HepG2 (cell line): ENCODE measurements around the gene TRIM28. TPM values are rescaled to one million over a fixed set of nuclear protein-coding genes. Genes with fewer than 3 reads are reported as not detected.
A peak's percentile ranks its signal among the peaks of the same experiment; 100 is the strongest.

Experiments
- AGO2 ChIP-seq: fragments of 200-400 bp; formaldehyde crosslinking; optimal IDR thresholded peaks from 2 replicates; pipeline ENCODE3; 2017; ENCODE audit warnings: mild to moderate bottlenecking, low read depth, low read length, moderate library complexity
- ELF3 ChIP-seq: IDR thresholded peaks from 2 replicates; pipeline ENCODE4 v1.6.1; 2016; ENCODE audit warnings: missing genetic modification reagents, missing compliant biosample characterization
- GABPA ChIP-seq, 2 experiments: IDR thresholded peaks; 2 replicates each; pipeline ENCODE4 v1.6.1; 2011 to 2016; ENCODE audit warnings: low read depth in 2 of 2, low read length in 1 of 2, missing biosample characterization in 1 of 2, missing genetic modification characterization in 1 of 2
- GABPB1 ChIP-seq: IDR thresholded peaks from 2 replicates; pipeline ENCODE4 v1.6.1; 2016; ENCODE audit warnings: mild to moderate bottlenecking, missing genetic modification reagents, moderate library complexity, missing compliant biosample characterization
- MAFF ChIP-seq: IDR thresholded peaks from 2 replicates; pipeline ENCODE4 v1.6.1; 2011; ENCODE audit warnings: low read depth, low read length, improper control_type of control experiment
- MAFK ChIP-seq, 2 experiments: IDR thresholded peaks in 1 of 2; conservative IDR thresholded peaks in 1 of 2; 2 replicates each; pipeline ENCODE4 v1.6.1; 2011; ENCODE audit warnings: improper control_type of control experiment in 2 of 2, low read length in 2 of 2
- ONECUT2 ChIP-seq: sonication (generic); formaldehyde crosslinking; IDR thresholded peaks from 2 replicates; pipeline ENCODE4 v1.4.0; 2020; ENCODE audit warnings: missing genetic modification reagents
- PRPF4 ChIP-seq: fragments of 200-400 bp; formaldehyde crosslinking; IDR thresholded peaks from 2 replicates; pipeline ENCODE4 v1.6.1; 2016; ENCODE audit warnings: low read length, low read depth; ENCODE audit not compliant: poor library complexity, severe bottlenecking
- STAT5B ChIP-seq: sonication (generic); formaldehyde crosslinking; IDR thresholded peaks from 2 replicates; pipeline ENCODE4 v1.4.0; 2020; ENCODE audit warnings: missing genetic modification reagents
- TAF1 ChIP-seq: sonication (generic); formaldehyde crosslinking; IDR thresholded peaks from 2 replicates; pipeline ENCODE4 v1.4.0; 2020; ENCODE audit warnings: missing genetic modification reagents
- TRIM24 ChIP-seq: sonication (generic); formaldehyde crosslinking; IDR thresholded peaks from 2 replicates; pipeline ENCODE4 v1.8.0; 2022; ENCODE audit warnings: mild to moderate bottlenecking, missing genetic modification reagents
- ZBTB38 ChIP-seq: sonication (generic); formaldehyde crosslinking; IDR thresholded peaks from 2 replicates; pipeline ENCODE4 v1.5.1; 2020; ENCODE audit warnings: mild to moderate bottlenecking, missing genetic modification reagents
- ZIK1 ChIP-seq: sonication (generic); formaldehyde crosslinking; IDR thresholded peaks from 2 replicates; pipeline ENCODE4 v1.5.0; 2020; ENCODE audit warnings: mild to moderate bottlenecking, low read depth, missing genetic modification reagents, borderline replicate concordance
- ZMYM4 ChIP-seq: sonication (generic); formaldehyde crosslinking; IDR thresholded peaks from 2 replicates; pipeline ENCODE4 v1.8.1; 2023; ENCODE audit warnings: mild to moderate bottlenecking, missing genetic modification reagents
- ZNF282 ChIP-seq: fragments of 450-650 bp; IDR thresholded peaks from 2 replicates; pipeline ENCODE4 v1.6.1; 2018; ENCODE audit not compliant: partially characterized antibody
- ZNF713 ChIP-seq: sonication (generic); formaldehyde crosslinking; IDR thresholded peaks from 2 replicates; pipeline ENCODE4 v1.4.0; 2020; ENCODE audit warnings: mild to moderate bottlenecking, missing genetic modification reagents
- polyA plus RNA-seq, 8 experiments: library from polyadenylated mRNA; depleted of rRNA in 3 of 8; stranded (reverse) in 7 of 8; unstranded in 1 of 8; fragments of >200 nt; fragmentation: Illumina TruSeq in 4 of 8; extraction: Trizol in 4 of 8; gene quantifications; 2 replicates each; pipeline versions ENCODE4 v1.2.1 to v1.2.3, GENCODE V29; 2011 to 2016; ENCODE audit warnings: low read depth in 4 of 8, missing spikeins in 1 of 8, mixed read lengths in 1 of 8; ENCODE audit not compliant: insufficient read depth in 1 of 8
- total RNA-seq, 5 experiments: library from RNA; depleted of rRNA; stranded (reverse); fragments of >200 nt; fragmentation: Illumina TruSeq; extraction: Trizol; gene quantifications; 2 replicates each; pipeline ENCODE4 v1.2.3, GENCODE V29; 2016; ENCODE audit warnings: low read depth in 1 of 5
- TF ChIP-seq, protein P1 (sequence below): sonication (generic); formaldehyde crosslinking; IDR thresholded peaks from 2 replicates; pipeline ENCODE4 v1.4.0; 2020; ENCODE audit warnings: missing genetic modification reagents
- TF ChIP-seq, protein P2 (sequence below): sonication (generic); formaldehyde crosslinking; IDR thresholded peaks from 2 replicates; pipeline ENCODE4 v1.4.0; 2020; ENCODE audit warnings: missing genetic modification reagents
- TF ChIP-seq, protein P3 (sequence below): sonication (generic); formaldehyde crosslinking; IDR thresholded peaks from 2 replicates; pipeline ENCODE4 v1.4.0; 2020; ENCODE audit warnings: mild to moderate bottlenecking, low read depth, missing genetic modification reagents
- TF ChIP-seq, protein P4 (sequence below): sonication (generic); formaldehyde crosslinking; IDR thresholded peaks from 2 replicates; pipeline ENCODE4 v1.4.0; 2020; ENCODE audit warnings: missing genetic modification reagents
- TF ChIP-seq, protein P5 (sequence below): sonication (generic); formaldehyde crosslinking; IDR thresholded peaks from 2 replicates; pipeline ENCODE4 v1.8.0; 2022; ENCODE audit warnings: missing genetic modification reagents, mild to moderate bottlenecking, inconsistent platforms, borderline replicate concordance

The TRIM28 gene
- total and polyA plus RNA-seq, 2 of the 13 experiments (the other 11 are each of a cell fraction or from before 2014, with no cell fraction given) = 361 to 439 TPM

DNA sequence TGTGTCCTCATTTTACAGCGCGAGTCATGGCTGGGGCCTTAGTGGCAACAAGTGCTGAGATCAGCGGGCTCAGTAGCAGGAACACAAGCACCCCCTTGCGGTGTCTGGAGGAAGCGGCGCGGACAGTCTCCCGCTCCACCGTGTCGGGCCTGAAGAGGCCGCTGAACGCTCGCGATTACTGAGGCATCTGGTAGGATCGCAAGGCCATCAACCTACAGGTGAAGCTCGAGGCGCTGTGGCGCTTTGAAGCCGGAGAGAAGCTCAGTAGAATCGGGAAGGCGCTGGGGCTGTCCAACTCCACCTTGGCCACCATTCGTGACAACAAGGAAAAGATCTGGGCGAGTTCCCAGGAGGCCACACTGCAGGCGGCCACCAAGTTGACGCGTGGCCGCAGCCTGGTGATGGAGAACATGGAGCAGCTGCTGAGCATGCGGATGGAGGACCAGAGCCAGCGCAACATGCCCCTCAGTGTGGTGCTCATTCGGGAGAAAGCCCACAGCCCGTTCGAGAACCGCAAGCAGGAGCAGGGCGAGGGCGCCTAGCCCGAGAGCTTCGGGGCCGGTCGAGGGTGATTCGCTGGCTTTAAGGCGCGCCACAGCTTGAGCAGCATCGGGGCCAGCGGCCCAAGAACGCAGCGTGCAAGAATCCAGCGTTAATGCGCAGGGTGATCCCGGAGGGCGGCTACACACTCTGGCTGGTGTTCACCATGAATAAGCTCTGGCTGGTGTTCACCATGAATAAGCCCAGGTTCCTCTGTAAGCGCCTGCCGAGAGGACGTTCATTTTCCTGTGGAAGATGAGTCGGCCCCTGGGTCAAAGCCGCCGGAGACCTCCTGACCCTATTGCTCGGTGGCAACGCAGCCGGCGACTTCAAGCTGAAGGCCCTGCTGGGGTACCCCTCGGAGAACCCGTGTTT lies 37.6 kb downstream of the TRIM28 start (continued):
- TF ChIP-seq ZNF713 (CRISPR knock-in tag) (no peak), ZNF282 (no peak), TRIM24 (CRISPR knock-in tag) (no peak), PRPF4 (peak; percentile 90), AGO2 (peak; percentile 29), MAFF (peak; percentile 52; the same call in 1 of the 2 replicates), ZIK1 (CRISPR knock-in tag) (no peak), TAF1 (CRISPR knock-in tag) (no peak), ZMYM4 (CRISPR knock-in tag) (no peak), STAT5B (CRISPR knock-in tag) (no peak), ONECUT2 (CRISPR knock-in tag) (no peak), MAFK (conservative IDR thresholded peaks at IDR 0.05 in 1 of 2, IDR thresholded peaks at IDR 0.05 in 1 of 2; ENCODE audit: low read length in 2 of 2) (peak; percentile 39 to 46; a peak in 1 of 4 replicates), GABPB1 (CRISPR knock-in tag) (0 out of 2 replicates have a peak, but pooled peaks have one; percentile 21), ELF3 (CRISPR knock-in tag) (no peak), ZBTB38 (CRISPR knock-in tag) (peak; percentile 97), GABPA (IDR thresholded peaks at IDR 0.05; ENCODE audit: low read depth, low read length) (no peak), GABPA (CRISPR knock-in tag; IDR thresholded peaks at IDR 0.05; ENCODE audit: low read depth) (peak; percentile 48; the same call in 1 of the 2 replicates)
- TF ChIP-seq, protein P1, sequence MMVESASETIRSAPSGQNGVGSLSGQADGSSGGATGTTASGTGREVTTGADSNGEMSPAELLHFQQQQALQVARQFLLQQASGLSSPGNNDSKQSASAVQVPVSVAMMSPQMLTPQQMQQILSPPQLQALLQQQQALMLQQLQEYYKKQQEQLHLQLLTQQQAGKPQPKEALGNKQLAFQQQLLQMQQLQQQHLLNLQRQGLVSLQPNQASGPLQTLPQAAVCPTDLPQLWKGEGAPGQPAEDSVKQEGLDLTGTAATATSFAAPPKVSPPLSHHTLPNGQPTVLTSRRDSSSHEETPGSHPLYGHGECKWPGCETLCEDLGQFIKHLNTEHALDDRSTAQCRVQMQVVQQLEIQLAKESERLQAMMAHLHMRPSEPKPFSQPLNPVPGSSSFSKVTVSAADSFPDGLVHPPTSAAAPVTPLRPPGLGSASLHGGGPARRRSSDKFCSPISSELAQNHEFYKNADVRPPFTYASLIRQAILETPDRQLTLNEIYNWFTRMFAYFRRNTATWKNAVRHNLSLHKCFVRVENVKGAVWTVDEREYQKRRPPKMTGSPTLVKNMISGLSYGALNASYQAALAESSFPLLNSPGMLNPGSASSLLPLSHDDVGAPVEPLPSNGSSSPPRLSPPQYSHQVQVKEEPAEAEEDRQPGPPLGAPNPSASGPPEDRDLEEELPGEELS (CRISPR knock-in tag) = no peak
- TF ChIP-seq, protein P2, sequence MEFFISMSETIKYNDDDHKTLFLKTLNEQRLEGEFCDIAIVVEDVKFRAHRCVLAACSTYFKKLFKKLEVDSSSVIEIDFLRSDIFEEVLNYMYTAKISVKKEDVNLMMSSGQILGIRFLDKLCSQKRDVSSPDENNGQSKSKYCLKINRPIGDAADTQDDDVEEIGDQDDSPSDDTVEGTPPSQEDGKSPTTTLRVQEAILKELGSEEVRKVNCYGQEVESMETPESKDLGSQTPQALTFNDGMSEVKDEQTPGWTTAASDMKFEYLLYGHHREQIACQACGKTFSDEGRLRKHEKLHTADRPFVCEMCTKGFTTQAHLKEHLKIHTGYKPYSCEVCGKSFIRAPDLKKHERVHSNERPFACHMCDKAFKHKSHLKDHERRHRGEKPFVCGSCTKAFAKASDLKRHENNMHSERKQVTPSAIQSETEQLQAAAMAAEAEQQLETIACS = no peak
- TF ChIP-seq, protein P3, sequence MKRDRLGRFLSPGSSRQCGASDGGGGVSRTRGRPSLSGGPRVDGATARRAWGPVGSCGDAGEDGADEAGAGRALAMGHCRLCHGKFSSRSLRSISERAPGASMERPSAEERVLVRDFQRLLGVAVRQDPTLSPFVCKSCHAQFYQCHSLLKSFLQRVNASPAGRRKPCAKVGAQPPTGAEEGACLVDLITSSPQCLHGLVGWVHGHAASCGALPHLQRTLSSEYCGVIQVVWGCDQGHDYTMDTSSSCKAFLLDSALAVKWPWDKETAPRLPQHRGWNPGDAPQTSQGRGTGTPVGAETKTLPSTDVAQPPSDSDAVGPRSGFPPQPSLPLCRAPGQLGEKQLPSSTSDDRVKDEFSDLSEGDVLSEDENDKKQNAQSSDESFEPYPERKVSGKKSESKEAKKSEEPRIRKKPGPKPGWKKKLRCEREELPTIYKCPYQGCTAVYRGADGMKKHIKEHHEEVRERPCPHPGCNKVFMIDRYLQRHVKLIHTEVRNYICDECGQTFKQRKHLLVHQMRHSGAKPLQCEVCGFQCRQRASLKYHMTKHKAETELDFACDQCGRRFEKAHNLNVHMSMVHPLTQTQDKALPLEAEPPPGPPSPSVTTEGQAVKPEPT (CRISPR knock-in tag) = no peak
- TF ChIP-seq, protein P4, sequence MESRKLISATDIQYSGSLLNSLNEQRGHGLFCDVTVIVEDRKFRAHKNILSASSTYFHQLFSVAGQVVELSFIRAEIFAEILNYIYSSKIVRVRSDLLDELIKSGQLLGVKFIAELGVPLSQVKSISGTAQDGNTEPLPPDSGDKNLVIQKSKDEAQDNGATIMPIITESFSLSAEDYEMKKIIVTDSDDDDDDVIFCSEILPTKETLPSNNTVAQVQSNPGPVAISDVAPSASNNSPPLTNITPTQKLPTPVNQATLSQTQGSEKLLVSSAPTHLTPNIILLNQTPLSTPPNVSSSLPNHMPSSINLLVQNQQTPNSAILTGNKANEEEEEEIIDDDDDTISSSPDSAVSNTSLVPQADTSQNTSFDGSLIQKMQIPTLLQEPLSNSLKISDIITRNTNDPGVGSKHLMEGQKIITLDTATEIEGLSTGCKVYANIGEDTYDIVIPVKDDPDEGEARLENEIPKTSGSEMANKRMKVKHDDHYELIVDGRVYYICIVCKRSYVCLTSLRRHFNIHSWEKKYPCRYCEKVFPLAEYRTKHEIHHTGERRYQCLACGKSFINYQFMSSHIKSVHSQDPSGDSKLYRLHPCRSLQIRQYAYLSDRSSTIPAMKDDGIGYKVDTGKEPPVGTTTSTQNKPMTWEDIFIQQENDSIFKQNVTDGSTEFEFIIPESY (CRISPR knock-in tag) = peak; percentile 100
- TF ChIP-seq, protein P5, sequence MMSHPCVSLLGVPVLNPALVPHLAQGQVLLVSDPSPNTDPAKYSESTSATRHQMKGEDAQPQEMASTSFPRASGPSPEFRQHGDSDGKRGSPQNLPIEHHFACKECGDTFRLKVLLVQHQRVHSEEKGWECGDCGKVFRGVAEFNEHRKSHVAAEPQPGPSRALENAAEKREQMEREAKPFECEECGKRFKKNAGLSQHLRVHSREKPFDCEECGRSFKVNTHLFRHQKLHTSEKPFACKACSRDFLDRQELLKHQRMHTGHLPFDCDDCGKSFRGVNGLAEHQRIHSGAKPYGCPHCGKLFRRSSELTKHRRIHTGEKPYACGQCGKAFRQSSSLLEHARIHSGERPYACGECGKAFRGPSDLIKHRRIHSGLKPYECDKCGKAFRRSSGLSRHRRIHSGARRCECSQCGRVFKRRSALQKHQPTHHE (CRISPR knock-in tag) = no peak
